GM21528 (cell line): ENCODE data around the gene CLDND1.

Source experiments
- ATAC-seq: cut with Tn5 transposase; IDR thresholded peaks from one replicate; pipeline ENCODE4 v1.9.1; 2021; ENCODE audit warnings: mild to moderate bottlenecking, moderate library complexity; ENCODE audit not compliant: unreplicated experiment, low FRiP score

Gene CLDND1

DNA sequence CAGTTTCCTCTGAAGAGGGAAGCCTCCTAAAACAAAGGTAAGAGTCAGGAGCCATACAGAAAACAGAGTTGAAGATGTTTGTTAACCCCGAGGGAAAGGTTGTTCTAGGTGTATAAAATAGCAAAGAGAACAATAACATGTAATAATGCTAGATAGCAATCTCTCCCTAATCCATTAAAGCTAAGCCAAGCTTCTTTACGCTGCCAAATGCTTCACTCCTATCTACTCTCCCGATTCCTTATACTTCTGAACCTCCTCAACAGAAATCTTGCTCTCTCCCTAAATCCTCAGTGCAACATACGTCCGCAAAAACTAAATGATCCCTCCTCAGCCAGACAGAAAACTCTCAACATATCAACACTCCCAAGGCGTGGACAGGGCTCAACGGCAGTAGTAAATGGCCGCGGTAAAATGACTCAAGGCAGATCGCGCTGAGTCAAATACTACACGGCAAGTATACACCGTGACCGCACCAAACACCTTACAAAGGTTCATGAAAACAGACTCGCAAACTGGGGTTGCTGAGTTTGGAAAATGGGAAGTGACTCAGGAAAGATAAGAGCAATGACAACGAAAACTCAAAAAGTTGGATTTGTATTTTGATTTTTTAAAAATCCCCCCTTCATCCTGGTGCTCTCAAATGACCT is 682 bp downstream of the CLDND1 start:
- ATAC-seq = peak; percentile 47

DNA sequence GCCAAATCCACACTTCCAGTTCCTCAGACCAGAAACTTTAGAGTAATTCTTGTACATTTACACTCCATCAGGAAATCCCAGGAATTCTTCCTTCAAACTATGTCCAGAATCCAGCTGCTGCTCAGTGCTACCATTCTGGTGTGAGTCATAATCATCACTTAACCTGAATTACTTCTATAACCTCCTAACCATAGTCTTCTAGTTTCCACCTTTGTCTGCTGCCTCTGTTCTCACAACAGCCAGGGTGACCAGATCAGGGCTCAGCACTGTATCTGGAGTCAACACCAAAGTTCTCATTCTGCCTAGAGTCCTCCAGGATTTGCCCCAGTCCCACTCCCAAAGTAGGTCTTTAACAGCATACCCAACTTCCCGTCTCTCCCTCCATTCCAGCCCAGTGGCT is 3.4 kb downstream of the CLDND1 start:
- ATAC-seq = no peak

- ATAC-seq = no peak
Measured at GRCh38 chr3:98518816-98519215, 3.9 kb downstream of the CLDND1 start.

DNA sequence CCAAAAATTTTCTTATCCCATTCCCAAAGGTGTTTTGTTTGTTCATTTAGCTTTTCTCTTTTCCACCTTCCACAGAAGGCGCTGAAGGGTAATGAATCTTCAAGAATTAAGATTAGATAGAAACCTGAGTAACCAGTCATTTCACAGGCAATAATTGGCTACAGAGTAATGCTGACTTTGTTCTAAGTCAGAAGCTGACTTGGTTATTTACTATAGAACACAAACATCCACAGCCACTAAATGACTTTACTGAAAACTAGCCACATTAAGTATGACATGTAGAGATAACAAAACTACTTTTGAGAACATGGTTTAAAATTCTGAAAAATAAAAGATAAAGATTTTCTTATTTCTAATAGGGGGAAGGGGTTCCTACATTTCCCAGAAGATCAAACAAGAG is 7.8 kb downstream of the CLDND1 start:
- no peak for ATAC-seq

DNA sequence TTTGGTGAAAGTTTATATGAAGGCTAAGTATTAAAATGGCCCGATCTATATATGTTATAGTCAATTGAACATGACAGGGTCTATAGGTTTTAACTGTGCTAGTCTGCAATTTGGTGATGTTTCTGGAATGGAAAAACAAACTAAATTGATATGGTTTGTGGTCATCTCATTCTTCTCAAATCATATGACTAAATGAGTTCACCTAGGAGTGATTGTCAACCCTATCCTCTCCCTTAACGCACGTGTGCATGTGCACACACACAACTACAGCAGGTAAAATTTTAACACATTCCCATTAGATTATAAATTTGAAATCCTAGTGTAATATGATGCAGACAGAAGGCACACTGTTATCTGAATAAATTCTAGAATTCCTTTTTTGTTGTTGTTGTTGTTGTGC is 9.0 kb downstream of the CLDND1 start:
- no peak for ATAC-seq

DNA sequence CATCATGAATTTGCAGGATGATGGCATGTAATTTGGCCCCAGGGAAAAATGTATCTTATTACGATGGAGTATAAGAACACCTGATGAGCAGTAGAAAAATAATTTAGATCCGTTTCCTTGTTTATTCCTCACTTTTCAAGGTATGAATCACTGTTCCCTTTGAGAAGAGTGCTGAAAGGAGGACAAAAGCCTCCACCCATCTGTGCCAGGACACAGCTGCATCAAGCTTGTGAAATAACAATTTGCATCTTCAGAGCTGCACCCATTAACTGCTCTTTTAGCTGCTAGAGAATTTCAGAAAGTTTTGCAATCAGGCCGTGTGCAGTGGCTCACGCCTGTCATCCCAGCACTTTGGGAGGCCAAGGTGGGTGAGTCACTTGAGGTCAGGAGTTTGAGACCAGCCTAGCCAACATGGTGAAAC is 9.6 kb downstream of the CLDND1 start:
- no peak for ATAC-seq

GRCh38 chr3:98512576-98512975 is 10.1 kb downstream of the CLDND1 start:
- no peak for ATAC-seq

- no peak for ATAC-seq
Measured at GRCh38 chr3:98508582-98508981, 14.1 kb downstream of the CLDND1 start.

- ATAC-seq = no peak
Measured at GRCh38 chr3:98504539-98504938, 18.2 kb downstream of the CLDND1 start.

GRCh38 chr3:98501863-98502576 is 20.7 kb downstream of the CLDND1 start:
- no peak for ATAC-seq

DNA sequence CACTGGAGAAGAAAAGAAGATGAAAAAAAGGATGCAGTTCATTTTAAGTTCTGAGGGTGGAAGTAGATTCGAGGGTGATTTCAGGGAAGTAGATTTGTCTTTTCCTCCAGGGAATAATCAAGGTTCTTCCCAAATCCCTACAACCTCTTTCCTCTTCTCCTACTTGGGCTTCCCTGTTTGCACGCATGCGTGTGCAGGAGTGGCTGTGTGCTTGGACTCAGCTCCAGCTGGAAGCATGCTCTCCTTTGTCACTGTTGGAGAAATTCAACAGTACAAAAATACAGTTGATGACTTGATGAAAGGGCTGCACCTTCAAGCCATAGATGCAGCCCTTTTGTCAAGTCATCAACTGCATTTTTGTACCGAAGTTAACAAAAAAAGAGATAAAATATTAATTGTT is 21.4 kb downstream of the CLDND1 start:
- no peak for ATAC-seq

DNA sequence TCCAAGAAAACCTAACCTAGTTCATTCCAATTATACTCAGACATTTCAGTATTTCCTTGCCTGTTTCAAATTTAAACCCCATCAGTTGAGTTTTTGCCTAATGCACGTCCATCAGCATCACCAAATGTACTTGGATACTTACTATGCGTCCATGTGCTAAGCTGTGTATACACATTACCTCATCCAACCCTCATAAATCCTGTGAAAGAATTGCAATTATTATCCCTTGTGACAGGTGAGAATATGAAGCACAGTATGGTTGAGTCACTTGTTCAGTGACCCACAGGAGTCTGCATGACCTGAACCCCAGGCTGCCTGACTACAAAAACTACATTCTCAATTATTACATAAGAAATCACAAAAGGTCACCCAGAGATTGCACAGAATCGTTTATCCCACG is 22.7 kb downstream of the CLDND1 start:
- no peak for ATAC-seq

- ATAC-seq = no peak
Measured at GRCh38 chr3:98497381-98497780, 25.3 kb downstream of the CLDND1 start, which contains the start of gene OR5K2. Gene OR5K2 (plus strand): TSS chr3:98497681. CDS start chr3:98497681, 0 bp downstream.

DNA sequence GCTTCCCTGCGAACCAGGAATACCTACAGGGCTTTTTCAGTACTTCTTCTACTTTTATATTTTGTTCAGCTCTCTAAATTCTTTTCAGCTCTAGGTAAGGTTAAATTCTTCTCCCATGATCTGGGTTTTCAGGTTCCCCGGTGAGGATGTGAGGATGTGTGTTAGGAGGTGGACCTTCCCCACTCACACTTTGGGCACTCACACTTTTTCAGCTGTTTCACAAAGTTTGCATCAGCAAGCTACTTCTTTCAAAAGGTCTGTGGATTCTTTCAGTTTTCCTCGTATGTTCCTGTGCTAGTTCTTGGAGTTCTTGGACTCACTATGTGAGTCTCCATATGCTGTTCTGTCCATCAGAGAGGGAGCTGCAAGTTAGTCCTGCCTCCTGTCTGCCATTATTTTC is 39.1 kb downstream of the CLDND1 start:
- ATAC-seq = no peak

- ATAC-seq = no peak
Measured at GRCh38 chr3:98482717-98483482, 39.8 kb downstream of the CLDND1 start.
